CD4-positive, alpha-beta T cell treated with Interleukin-6 for 4 hours (primary cell): ENCODE data around the gene RAB3IL1.

ENCODE experiments used
- DNase-seq: peaks from one replicate; pipeline ENCODE4 v3.0.0-alpha.2; 2020; ENCODE audit warnings: mixed read lengths

Gene RAB3IL1

GRCh38 chr11:61951484-61952135 is 34.2 kb upstream of the RAB3IL1 start:
- DNase-seq: no peak

DNA sequence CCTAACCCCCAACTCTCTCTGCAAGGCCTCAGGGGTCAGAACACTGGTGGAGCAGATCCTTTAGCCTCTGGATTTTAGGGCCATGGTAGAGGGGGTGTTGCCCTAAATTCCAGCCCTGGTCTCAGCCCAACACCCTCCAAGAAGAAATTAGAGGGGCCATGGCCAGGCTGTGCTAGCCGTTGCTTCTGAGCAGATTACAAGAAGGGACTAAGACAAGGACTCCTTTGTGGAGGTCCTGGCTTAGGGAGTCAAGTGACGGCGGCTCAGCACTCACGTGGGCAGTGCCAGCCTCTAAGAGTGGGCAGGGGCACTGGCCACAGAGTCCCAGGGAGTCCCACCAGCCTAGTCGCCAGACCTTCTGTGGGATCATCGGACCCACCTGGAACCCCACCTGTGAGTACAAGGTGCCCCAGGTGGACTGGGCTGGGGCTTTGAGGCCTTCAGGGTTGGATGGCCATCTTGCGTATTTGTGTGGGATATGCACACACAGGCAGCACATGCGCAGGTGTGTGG is 32.7 kb upstream of the RAB3IL1 start, which contains the start of gene BEST1:
Gene BEST1, plus strand, starts transcription at position 317 of the 513 bp plus-strand sequence. CDS start 1,456 bp downstream, outside the sequence.
- no peak for DNase-seq

DNA sequence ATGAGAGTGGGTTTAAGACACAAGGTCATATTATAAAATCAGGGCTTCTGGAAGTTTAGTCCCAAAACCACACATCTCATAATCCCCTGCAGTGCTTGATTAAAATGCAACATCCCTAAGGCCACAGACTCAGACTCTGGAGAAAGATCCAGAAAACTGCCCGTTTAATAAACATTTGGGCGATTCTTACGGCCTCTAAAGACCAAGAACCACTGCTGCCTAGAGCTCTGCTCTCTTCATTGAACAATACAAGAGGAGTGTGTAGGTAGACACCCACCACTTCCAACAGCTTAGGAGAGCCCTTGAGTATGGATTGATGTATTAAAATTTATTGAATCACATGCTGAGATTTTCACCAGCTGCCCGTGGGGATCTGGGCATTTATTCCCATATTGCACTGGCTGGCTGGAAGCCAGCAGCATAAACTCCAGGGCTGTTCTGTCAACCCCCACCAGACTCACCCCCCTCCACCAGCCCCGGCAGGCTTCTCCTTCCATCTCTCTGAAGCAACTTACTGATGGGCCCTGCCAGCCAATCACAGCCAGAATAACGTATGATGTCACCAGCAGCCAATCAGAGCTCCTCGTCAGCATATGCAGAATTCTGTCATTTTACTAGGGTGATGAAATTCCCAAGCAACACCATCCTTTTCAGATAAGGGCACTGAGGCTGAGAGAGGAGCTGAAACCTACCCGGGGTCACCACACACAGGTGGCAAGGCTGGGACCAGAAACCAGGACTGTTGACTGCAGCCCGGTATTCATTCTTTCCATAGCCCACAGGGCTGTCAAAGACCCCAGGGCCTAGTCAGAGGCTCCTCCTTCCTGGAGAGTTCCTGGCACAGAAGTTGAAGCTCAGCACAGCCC is 32.0 kb upstream of the RAB3IL1 start:
- no peak for DNase-seq

- DNase-seq: no peak
Measured at GRCh38 chr11:61948505-61948904, 31.1 kb upstream of the RAB3IL1 start.

- peak; percentile 72 for DNase-seq
Measured at GRCh38 chr11:61947486-61948210, 30.3 kb upstream of the RAB3IL1 start.

- no peak for DNase-seq
Measured at GRCh38 chr11:61946894-61947293, 29.5 kb upstream of the RAB3IL1 start.

- DNase-seq: no peak
Measured at GRCh38 chr11:61945191-61945590, 27.8 kb upstream of the RAB3IL1 start.

- no peak for DNase-seq
Measured at GRCh38 chr11:61940466-61940865, 23.1 kb upstream of the RAB3IL1 start.

DNA sequence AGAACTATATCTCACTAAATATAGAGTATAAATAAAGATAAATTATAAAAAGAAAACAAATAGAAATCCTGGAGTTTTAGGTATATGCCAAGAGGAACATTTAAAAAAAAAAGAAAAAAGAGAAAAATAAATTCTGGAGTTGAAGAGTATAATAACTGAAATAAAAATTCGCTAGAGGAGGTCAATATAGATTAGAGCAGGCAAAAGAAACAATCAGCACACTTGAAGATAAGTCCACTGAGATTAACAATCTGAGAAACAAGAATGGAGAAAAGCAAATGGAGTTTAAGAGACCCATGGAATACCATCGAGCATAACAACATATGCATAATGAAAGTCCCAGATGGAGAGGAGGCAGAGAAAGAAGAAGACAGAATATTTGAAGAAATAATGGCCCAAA is 18.5 kb upstream of the RAB3IL1 start:
- DNase-seq: no peak

GRCh38 chr11:61930933-61931332 is 13.6 kb upstream of the RAB3IL1 start:
- no peak for DNase-seq

DNA sequence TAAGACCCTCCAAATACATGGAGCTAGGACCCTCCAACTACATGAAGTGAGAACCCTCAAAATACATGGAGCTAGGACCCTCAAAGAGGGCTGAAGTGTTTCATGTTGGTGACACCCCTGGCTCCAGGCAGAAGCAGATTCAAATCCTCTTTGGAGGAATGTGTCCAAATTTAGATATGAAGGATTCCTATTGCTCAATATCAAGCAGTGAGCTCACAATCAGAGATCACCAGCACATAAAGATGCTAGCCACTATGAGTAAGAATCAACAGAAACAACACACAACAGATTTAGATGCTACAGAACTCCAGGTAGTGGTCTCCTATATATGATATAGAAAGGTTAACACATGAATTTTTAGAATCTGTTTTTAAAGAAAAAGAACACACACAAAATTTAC is 11.2 kb upstream of the RAB3IL1 start:
- DNase-seq: no peak

- no peak for DNase-seq
Measured at GRCh38 chr11:61927501-61927900, 10.1 kb upstream of the RAB3IL1 start.

DNA sequence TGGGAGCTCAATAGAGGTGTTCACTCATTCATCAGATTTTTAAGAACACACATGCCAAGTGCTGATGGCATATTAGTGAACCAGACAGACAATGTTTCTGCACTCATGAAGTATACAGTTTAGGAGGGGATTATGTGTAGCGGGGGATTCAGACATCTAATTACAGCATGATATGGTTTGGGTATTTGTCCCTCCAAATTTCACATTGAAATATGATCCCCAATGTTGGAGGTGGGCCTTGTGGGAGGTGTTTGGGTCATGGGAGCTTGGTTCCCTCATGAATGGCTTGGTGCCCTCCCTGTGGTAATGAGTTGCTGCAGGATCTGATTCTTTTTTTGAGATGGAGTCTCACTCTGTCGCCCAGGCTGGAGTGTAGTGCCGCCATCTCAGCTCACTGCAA is 8.9 kb upstream of the RAB3IL1 start:
- DNase-seq: no peak

- no peak for DNase-seq
Measured at GRCh38 chr11:61925736-61926135, 8.4 kb upstream of the RAB3IL1 start.

GRCh38 chr11:61924064-61924455 is 6.7 kb upstream of the RAB3IL1 start:
- no peak for DNase-seq

DNA sequence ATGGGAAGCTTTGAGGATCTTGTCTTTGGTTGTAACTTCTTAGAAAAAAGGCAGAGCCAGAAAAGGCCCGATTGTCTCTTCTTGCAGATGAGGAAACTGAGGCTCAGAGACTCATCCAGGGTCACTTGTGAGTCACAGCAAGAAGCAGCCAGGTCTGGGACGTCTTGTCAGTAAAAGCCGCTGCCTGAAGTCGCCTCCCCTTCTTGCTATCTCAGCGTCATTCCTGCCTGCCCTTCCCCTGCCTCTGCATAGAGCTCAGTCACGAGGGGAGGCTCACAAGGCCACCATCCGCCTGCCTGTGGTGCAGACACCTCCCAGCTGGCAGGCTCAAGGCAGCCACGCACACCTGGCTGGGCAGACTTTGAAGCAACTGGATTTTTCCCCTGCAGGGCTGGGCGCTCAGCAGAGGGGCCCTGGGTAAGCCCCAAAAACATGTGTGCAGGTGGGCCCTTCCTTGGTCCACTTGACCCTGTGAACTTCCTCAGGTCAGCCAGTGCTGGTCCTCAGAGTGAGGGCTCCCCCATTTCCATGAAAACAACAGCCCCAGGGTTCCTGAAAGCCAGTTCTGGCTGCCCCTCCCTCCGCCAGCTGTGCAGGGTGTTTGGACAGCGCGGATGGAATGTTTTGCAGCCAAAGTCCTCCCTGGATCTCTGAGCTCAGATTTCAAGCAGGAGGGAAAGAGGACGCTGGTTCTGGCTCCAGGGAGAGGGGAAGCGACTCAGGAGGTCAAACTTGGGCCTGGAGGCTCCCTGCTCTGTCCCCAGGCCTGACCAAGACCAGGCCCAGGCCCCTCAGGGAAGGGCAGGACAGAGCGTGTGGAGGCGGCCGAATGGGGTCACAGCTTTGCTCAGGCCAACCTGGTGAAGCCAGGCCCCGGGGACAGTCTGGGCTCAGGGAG is 6.0 kb upstream of the RAB3IL1 start:
- no peak for DNase-seq

DNA sequence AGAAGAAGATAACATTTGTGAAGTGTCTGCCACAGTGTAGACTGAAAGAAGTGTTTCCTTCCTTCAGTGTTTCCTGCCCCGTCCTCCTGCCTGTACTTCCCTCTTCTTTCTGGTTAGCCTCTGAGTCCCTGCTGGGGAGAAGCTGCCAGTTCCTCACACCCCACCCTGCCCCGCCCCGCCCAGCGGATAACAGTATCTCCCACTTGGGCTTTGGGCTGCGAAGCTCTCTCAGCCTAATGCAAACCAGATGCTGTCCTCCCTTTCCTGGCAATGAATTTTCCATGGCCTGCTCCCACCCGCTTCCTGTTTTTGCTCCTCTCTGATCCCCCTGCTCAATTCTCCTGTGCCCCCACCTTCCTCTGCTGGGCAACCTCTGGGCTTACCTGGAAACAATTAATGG is 5.2 kb upstream of the RAB3IL1 start:
- no peak for DNase-seq

GRCh38 chr11:61921446-61921845 is 4.1 kb upstream of the RAB3IL1 start:
- DNase-seq: no peak

DNA sequence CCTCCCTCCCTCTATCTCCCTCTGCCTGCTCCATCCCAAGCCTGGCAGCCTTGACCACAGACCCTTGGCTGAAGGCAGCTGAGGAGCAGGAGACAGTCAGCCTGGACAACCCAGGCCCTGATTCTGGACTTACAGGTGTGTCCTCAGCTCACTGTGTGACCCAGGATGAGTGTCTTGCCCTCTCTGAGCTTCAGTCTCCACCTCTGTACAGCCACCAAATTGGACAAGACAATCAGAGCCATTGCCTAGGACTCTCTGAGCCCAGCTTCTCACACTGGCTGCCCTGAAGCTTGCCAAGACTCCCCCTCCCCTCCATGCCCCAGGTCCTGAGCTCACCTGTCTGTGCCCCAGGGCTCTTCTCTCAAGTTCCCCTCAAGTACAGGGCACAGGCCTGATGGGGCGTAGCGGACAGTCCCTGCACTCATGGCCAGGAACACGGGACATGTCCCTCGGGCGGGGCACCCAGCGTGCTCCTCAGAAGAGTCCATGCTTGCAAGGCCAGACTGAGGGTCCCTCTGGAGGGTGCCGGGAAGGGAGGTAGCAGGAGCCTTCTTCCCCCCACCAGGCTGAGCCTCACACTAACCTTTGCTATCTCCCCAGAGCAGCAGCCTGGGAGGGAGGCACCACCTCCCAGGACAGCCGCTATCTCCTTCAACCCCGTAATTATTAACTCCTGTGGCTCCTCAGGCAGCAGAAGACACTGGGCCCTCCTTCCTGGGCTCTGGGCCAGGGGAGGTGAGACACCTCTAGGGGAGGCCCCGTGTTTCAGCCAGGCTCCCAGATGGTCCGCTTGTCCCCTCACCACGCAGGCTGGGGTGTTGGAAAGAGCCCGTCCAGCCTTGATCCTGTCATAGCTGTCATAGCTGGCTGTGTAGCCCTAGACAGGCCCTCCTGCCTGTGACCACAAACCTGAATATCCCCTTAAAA is 2.6 kb upstream of the RAB3IL1 start:
- no peak for DNase-seq

DNA sequence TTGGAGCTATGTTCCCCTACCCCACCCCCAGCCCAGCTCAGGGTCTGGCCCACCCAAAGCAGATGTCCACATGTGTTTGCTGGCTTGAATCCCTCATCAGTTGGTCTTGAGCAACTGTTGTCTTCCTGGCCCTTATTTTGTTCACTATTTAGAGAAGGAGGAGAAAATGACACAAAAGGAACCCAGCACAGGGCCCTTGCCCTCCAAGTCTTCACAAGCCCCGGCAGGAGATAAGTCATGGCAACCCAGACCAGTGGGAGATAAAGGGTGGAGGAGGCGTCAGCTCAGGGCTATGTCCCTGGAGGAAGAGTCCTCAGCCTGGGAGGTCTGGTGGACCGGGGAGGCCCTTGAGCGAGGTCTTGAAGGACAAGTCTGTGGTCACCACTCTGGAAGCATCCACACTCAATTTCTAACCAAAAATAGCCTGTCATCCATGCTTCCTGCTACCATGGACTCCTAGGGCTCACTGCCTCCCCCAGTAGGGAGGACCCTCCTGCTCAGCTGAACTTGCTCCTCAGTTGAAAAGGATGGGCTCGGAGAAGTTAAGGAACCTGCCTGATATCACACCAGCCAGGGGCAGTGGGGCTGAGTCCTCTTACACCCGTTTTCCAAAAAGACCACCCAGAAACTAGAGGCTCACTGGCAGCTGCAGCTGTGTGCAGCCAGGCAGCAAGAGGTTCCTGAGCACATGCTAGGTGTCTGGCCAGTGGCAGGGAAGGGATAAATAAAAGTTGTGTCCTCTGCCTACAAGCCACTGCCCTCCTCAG is 1.8 kb upstream of the RAB3IL1 start:
- no peak for DNase-seq
